Calu3 (cell line): ENCODE data around the gene TTC33. TPM values are rescaled to one million over a fixed set of nuclear protein-coding genes. Genes with fewer than 3 reads are reported as not detected.
A peak's percentile ranks its signal among the peaks of the same experiment; 100 is the strongest.

Source experiments
- BruUV-seq: library from RNA; stranded (reverse); fragments of 400-500 nt; replicated peaks from 2 replicates; lab custom pipeline; 2021; lab: Mats Ljungman, UMichigan
- CTCF ChIA-PET: fragments of 300-600 bp; sonication (Branson Sonifier 250); formaldehyde crosslinking; loops from one replicate; lab custom pipeline; 2022; ENCODE audit warnings: antibody characterized with exemption; lab: Charles Lee
- DNase-seq: peaks from one replicate; pipeline ENCODE4 v3.0.0; 2022
- H3K27ac Mint-ChIP-seq: one replicate; pipeline ENCODE4 v1.8.0; 2022; ENCODE audit warnings: mixed read lengths; ENCODE audit not compliant: unreplicated experiment
- H3K27me3 Mint-ChIP-seq: one replicate; pipeline ENCODE4 v1.8.0; 2022; ENCODE audit warnings: mixed read lengths; ENCODE audit not compliant: unreplicated experiment
- H3K36me3 Mint-ChIP-seq: one replicate; pipeline ENCODE4 v1.8.0; 2022; ENCODE audit warnings: mild to moderate bottlenecking, moderate library complexity, mixed read lengths; ENCODE audit not compliant: insufficient read depth, unreplicated experiment
- H3K4me1 Mint-ChIP-seq: one replicate; pipeline ENCODE4 v1.8.0; 2022; ENCODE audit warnings: mild to moderate bottlenecking, low read depth, mixed read lengths; ENCODE audit not compliant: unreplicated experiment
- H3K4me3 Mint-ChIP-seq: one replicate; pipeline ENCODE4 v1.8.0; 2022; ENCODE audit warnings: mild to moderate bottlenecking, low read depth, moderate library complexity, mixed read lengths; ENCODE audit not compliant: unreplicated experiment
- H3K9me3 Mint-ChIP-seq: one replicate; pipeline ENCODE4 v1.8.0; 2022; ENCODE audit warnings: low read depth, mixed read lengths; ENCODE audit not compliant: unreplicated experiment
- CTCF ChIP-seq: fragments of 200-600 bp; IDR thresholded peaks from one replicate; pipeline ENCODE4 v1.8.0; 2022; ENCODE audit warnings: antibody characterized with exemption; ENCODE audit not compliant: unreplicated experiment
- intact Hi-C: fragments of 100-400 bp; cut with micrococcal nuclease; formaldehyde crosslinking; loops from one replicate; pipeline ENCODE4 v1.10.0; 2022; ENCODE audit not compliant: unreplicated experiment
- total RNA-seq: library from RNA; stranded (reverse); gene quantifications from 2 replicates; pipeline ENCODE4 v1.2.3, GENCODE V29; 2022

The TTC33 gene
- total RNA-seq, 1 experiment from 2014 or later = 11.3 TPM

GRCh38 chr5:40775846-40776657, 20.3 kb upstream of the TTC33 start:
- DNase-seq = no peak
- no peak for TF ChIP-seq CTCF
- H3K27ac Mint-ChIP-seq = peak overlapping the region; percentile 63

GRCh38 chr5:40775085-40775845, 19.5 kb upstream of the TTC33 start:
- CTCF ChIA-PET = interaction anchor here (1.4 to 1.9 kb wide), 2 partner anchors 9 to 21 kb away, joined by 4 to 7 read pairs; no protein-coding TSS in a partner anchor
- TF ChIP-seq CTCF = no peak
- no peak for DNase-seq
- H3K36me3 Mint-ChIP-seq = peaks cover 25% of the 10 kb centered on the region
- peaks cover 21% of the 10 kb centered on the region for H3K4me1 Mint-ChIP-seq
- H3K27ac Mint-ChIP-seq = peak overlapping the region; percentile 63
- H3K27me3 Mint-ChIP-seq = no peaks in the 10 kb centered on the region
- H3K9me3 Mint-ChIP-seq = no peaks in the 10 kb centered on the region
- intact Hi-C loops = loop anchor here (2.0 to 5.0 kb wide), 2 partner anchors 22 to 67 kb away; partner anchors contain the start of gene CARD6
- no TSS peak for BruUV-seq
- H3K4me3 Mint-ChIP-seq = peak overlapping the region; percentile 48

More at GRCh38 chr5:40775846-40776657, 20.3 kb upstream of the TTC33 start:
- intact Hi-C loops = loop anchor here (1.0 to 5.0 kb wide), 3 partner anchors 8 to 66 kb away; partner anchors contain the start of gene CARD6
- no TSS peak for BruUV-seq
- CTCF ChIA-PET = interaction anchor here (0.6 to 1.9 kb wide), 3 partner anchors 8 to 87 kb away, joined by 3 to 7 read pairs (median 4); no protein-coding TSS in a partner anchor
- Mint-ChIP-seq H3K27me3 (no peaks in the 10 kb centered on the region), H3K4me1 (peaks cover 28% of the 10 kb centered on the region), H3K4me3 (peak overlapping the region; percentile 48), H3K36me3 (peaks cover 25% of the 10 kb centered on the region), H3K9me3 (no peaks in the 10 kb centered on the region)

- CTCF ChIA-PET = interaction anchor here (0.6 to 1.9 kb wide), 3 partner anchors 10 to 22 kb away, joined by 4 to 7 read pairs (median 7); no protein-coding TSS in a partner anchor
- intact Hi-C loops = loop anchor here (2.0 to 5.0 kb wide), 2 partner anchors 22 to 68 kb away; partner anchors contain the start of gene CARD6
Measured at GRCh38 chr5:40774623-40775022, 18.9 kb upstream of the TTC33 start.

More at GRCh38 chr5:40774623-40775022, 18.9 kb upstream of the TTC33 start:
- no peak for TF ChIP-seq CTCF
- Mint-ChIP-seq H3K27me3 (no peaks in the 10 kb centered on the region), H3K36me3 (peaks cover 25% of the 10 kb centered on the region), H3K27ac (no peak overlapping the region), H3K9me3 (no peaks in the 10 kb centered on the region), H3K4me3 (no peak overlapping the region), H3K4me1 (peaks cover 21% of the 10 kb centered on the region)
- DNase-seq = no peak
- no TSS peak for BruUV-seq
